Hematopoietic multipotent progenitor cell treated with erythropoietin and hydrocortisone succinate and interleukin-3 and kit ligand, for 6 days (in vitro differentiated cells): ENCODE results near the gene SGCG.
A peak's percentile ranks its signal among the peaks of the same experiment; 100 is the strongest.

Source experiments
- DNase-seq: peaks from one replicate; pipeline ENCODE4 v3.0.0-alpha.2; 2015

SGCG gene

GRCh38 chr13:23344931-23345595, 164.3 kb downstream of the SGCG start:
- no peak for DNase-seq

- no peak for DNase-seq
Observed at GRCh38 chr13:23347601-23348000, 166.8 kb downstream of the SGCG start.

GRCh38 chr13:23348262-23349127, 167.7 kb downstream of the SGCG start:
- no peak for DNase-seq

- DNase-seq: no peak
Observed at GRCh38 chr13:23349161-23349897, 168.6 kb downstream of the SGCG start.

GRCh38 chr13:23350009-23350408, 169.2 kb downstream of the SGCG start:
- no peak for DNase-seq

- DNase-seq: no peak
Observed at GRCh38 chr13:23352161-23352560, 171.4 kb downstream of the SGCG start.

GRCh38 chr13:23354520-23354919, 173.7 kb downstream of the SGCG start:
- DNase-seq: no peak

GRCh38 chr13:23356368-23356767, 175.6 kb downstream of the SGCG start:
- no peak for DNase-seq

GRCh38 chr13:23357349-23357748, 176.6 kb downstream of the SGCG start:
- no peak for DNase-seq

- no peak for DNase-seq
Observed at GRCh38 chr13:23359882-23360281, 179.1 kb downstream of the SGCG start.

GRCh38 chr13:23365652-23366051, 184.9 kb downstream of the SGCG start:
- no peak for DNase-seq

- no peak for DNase-seq
Observed at GRCh38 chr13:23367907-23368306, 187.1 kb downstream of the SGCG start.

- peak; percentile 28 for DNase-seq
Observed at GRCh38 chr13:23372264-23372906, 191.6 kb downstream of the SGCG start.
